Measurements from ENCODE around the gene PBRM1.

GRCh38 chr3:52723935-52724334 is 38.2 kb upstream of the PBRM1 start:
- TF ChIP-seq EP300 (IDR thresholded peaks at IDR 0.05; ENCODE audit: borderline replicate concordance) = no peak
- TF ChIP-seq NFIC (IDR thresholded peaks at IDR 0.05) = no peak
- no peak for TF ChIP-seq REST (IDR thresholded peaks at IDR 0.05; ENCODE audit: low read depth)
- no peak for TF ChIP-seq USF1 (IDR thresholded peaks at IDR 0.05)
- TF ChIP-seq CEBPB (IDR thresholded peaks at IDR 0.05) = no peak
- no peak for TF ChIP-seq TCF12 (IDR thresholded peaks at IDR 0.05; ENCODE audit: low read depth)
- TF ChIP-seq RAD21 (IDR thresholded peaks at IDR 0.05; ENCODE audit: low read depth) = no peak
